Epidermal melanocyte (primary cell): ENCODE measurements around the gene ADK.
"Not testable (repeated sequence)": the region's sequence is repeated elsewhere in the genome, so short reads cannot be mapped to it uniquely, and the experiment has no call there.

Experiments used
- DNase-seq: peaks from one replicate; pipeline ENCODE4 v3.0.0; 2011; ENCODE audit warnings: low spot score; ENCODE audit not compliant: insufficient read length

The ADK gene

DNA sequence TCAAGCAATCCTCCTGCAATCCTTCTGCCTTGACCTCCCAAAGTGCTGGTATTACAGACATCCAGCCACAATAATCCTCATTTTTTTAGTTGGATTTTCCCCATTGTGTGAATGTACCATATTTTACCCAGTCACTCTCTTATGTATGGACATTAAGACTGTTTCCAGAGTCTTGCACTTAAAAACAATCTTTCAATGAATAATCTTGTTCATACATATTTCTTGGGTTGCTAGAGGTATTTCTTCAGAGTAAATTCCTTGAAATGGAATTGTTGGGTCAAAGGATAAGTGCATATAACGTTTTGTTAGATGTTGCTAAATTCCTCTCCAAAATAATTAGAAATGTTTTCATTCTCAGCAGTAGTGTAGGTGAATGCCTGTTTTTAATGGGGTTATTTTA, 392.3 kb downstream of the ADK start:
- DNase-seq: no peak

GRCh38 chr10:74544106-74544505, 393.1 kb downstream of the ADK start:
- no peak for DNase-seq

GRCh38 chr10:74548676-74549075, 397.7 kb downstream of the ADK start:
- DNase-seq: no peak

DNA sequence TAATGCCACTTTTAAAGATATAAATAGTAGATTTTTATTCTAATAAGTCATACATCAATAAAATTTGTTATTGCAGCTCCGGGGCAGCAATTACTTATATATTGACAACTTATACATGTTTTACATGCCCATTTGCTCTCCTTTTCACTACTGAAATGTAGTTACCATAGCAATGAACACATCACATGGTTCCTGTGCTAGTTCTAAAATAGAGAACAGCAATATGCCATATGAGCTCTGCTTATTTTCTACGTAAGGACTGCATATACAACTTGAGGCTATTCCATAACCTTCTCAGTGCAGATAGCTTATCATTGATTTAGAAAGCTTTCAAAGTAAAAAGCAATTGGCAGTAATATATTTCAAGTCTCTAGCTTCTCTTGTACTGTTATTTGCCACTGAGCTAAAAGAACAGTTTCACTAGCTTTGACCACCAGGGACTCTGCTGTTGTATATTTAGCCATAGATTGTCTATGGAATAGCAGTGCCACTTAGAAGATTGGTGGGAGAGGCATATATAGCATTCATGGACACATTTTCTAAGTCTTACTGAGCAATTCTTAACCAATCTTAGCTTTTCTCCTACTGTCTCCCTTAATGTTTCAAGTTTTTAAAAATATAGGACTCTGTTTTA, 405.2 kb downstream of the ADK start:
- no peak for DNase-seq

- no peak for DNase-seq
Observed at GRCh38 chr10:74557098-74557497, 406.1 kb downstream of the ADK start.

GRCh38 chr10:74558403-74558802, 407.4 kb downstream of the ADK start:
- DNase-seq: no peak

DNA sequence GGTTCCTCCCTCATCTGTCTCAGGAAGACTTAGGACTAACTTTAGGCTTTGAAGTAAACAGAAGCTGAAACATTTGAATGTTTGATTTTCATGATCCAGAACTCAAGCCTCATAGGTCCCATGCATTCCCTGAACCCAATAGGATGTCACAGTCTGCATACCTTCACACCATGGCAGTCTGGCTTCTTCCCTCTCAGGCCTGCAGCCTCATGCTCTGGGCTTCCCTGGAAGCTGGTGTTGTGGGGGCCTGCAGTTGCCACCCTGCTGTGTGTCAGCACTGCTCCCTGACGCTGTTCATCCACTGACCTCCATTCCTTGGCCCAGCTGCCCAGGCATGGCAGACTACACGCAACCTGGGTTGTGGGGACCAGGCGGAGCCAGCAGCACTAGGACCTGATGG, 407.9 kb downstream of the ADK start:
- DNase-seq: no peak

DNA sequence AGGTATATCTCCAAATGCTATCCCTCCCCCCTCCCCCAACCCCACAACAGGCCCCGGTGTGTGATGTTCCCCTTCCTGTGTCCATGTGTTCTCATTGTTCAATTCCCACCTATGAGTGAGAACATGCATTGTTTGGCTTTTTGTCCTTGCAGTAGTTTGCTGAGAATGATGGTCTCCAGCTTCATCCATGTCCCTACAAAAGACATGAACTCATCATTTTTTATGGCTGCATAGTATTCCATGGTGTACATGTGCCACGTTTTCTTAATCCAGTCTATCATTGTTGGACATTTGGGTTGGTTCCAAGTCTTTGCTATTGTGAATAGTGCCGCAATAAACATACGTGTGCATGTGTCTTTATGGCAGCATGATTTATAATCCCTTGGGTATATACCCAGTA, 417.9 kb downstream of the ADK start:
- not testable (repeated sequence) for DNase-seq

- not testable (repeated sequence) for DNase-seq
Observed at GRCh38 chr10:74573497-74573896, 422.5 kb downstream of the ADK start.

DNA sequence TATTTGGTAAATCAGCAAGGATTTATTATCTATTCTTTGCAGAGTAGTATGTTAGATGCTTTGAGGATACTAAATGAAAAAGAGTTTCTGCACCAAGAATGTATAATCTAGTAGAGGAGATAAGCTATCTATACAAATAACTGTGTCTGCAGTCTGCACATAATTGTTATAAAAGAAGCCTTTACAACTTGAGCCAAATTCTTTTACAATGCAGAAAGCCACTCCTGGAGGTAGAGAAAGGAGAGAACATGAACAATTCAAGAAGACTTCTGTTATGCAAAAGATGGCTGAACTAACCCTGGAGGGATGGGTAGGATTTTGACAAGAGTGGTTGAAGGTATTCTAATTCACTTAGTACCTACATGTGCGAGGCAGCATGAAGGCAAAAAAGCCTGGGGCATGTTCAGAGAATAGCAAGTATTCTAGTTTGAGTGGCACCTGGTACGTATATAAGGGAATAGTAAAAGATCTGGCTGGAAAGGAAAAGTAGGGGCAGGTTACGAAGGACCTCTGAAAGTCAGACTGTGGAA, 424.2 kb downstream of the ADK start:
- no peak for DNase-seq

DNA sequence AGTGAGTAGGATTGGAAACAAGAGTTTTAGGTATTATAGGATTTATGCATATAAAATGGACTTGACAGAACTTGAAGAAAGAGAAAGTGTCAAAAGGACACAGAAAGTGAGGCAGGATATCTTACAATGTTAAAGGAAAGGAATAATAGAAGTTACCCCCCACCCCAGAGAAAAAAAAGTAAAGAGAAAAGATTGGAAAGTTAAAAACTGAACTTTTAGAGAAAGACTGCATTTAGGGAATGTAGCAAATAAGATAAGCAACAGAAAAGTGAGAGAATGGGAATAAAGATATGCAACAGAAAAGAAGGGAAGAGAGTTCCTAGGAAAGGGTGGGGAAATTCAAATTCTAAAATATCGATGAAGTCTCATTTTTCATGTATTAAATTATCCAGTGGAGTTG, 424.9 kb downstream of the ADK start:
- DNase-seq: no peak

GRCh38 chr10:74576586-74576985, 425.6 kb downstream of the ADK start:
- no peak for DNase-seq

DNA sequence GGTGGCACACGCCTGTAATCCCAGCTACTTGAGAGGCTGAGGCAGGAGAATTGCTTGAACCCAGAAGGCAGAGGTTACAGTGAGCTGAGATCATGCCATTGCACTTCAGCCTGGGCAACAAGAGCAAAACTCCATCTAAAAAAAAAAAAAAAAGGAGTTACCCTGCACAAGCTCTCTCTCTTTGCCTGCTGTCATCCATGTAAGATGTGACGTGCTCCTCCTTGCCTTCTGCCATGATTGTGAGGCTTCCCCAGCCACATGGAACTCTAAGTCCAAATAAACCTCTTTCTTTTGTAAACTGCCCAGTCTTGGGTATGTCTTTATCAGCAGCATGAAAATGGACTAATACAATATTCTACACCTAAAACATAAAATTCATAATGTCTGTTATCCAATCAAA, 429.4 kb downstream of the ADK start:
- DNase-seq: not testable (repeated sequence)

DNA sequence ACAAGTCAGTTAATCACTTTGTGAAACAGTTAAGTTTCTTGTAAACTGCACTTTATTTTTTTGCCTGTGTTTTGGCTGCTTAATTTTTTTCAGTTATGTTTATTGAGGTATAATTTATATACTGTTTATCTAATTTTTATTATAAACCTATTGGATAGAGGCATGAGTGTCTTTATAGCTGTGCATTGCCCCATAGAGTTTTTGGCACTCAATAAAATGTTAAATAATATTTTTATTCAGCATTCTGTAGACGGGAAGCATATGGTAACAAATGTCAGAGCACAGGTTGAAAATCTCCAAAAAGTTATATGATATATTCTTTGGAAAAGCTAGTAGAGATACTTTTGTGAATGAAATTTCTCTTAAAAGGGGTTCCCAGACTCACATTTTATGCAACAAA, 431.5 kb downstream of the ADK start:
- no peak for DNase-seq

- DNase-seq: no peak
Observed at GRCh38 chr10:74585231-74586087, 434.4 kb downstream of the ADK start.

- no peak for DNase-seq
Observed at GRCh38 chr10:74586088-74586585, 435.1 kb downstream of the ADK start.

DNA sequence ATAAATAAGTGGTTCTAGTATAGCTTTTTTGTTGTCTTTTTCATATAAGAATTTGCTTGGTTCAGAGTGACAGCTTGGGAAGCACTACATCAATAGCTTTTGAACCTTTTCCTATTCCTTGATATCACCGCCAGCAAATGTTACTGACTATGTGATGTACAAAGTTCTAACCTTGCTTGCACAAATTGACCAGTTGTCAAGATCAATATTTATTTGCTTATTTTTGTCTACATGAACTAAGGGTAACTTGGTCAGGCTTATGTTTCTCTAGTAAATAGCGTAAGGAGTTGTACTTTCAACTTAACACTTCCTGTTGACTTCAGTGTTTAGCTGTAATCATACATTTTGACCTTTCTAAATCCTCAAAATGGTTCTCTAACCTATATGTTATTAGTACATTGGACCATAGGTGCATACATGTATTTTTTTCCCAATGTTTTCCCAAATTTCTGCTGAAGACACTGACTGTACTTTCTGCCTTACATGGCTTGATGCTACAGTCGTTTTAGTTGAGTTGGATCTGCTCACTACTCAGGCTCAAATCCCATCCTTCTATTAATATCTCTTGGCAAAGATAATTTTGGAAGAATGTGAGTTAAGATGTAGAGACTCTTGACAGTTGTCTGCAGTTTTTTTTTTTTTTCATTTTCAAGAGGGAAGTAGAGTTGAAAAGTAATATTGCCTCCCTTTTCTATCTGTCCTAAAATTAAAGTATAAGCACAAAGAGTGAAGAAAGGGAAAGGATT, 436.3 kb downstream of the ADK start:
- no peak for DNase-seq

- peak; percentile 66 for DNase-seq
Observed at GRCh38 chr10:74589226-74589673, 438.2 kb downstream of the ADK start.

GRCh38 chr10:74589851-74590250, 438.8 kb downstream of the ADK start:
- DNase-seq: no peak

DNA sequence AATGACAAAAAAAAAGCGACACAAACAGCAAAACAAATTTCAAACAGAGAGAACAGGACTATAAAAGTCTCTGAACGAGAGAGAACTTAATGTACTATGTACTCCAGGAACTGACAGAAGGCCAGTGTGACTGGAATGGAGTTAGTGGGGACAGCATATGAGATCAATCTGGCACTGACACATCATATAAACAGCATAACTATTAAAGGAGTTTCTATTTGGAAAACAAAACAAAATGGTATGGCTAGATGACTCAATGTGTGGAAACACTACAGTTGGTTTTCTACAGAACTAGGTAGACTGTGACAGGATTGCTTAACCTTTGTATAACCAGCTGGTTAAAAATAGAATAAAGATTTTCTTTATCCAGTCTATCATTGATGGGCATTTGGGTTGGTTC, 442.4 kb downstream of the ADK start:
- DNase-seq: no peak

DNA sequence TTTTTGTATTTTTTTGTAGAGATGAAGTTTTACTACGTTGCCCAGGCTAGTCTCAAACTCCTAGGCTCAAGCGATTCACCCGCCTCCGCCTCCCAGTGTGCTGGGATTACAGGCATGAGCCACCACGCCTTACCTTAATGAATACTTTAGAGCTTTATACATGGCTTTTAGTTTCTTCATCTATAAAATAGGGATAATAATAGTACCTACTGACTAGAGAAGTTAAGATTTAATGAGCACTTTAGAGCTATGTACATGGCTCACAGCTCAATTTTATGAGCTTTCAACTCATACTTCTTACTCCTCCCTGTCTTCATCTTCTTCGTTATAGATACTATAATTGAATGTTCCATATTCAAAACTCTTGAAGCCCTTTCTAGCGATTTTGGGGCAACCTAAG, 445.7 kb downstream of the ADK start:
- DNase-seq: no peak
